Epithelial cell of alveolus of lung (primary cell): ENCODE results near the gene SULT2B1. TPM values are rescaled to one million over a fixed set of nuclear protein-coding genes. Genes with fewer than 3 reads are reported as not detected.

Experiments used
- total RNA-seq: library from RNA; depleted of rRNA; stranded (reverse); fragments of >200 nt; gene quantifications from 2 replicates; pipeline ENCODE4 v1.2.1, GENCODE V29; 2015

Gene SULT2B1
- total RNA-seq: 0.08 TPM in 1 of 2 replicates, not detected in the other

DNA sequence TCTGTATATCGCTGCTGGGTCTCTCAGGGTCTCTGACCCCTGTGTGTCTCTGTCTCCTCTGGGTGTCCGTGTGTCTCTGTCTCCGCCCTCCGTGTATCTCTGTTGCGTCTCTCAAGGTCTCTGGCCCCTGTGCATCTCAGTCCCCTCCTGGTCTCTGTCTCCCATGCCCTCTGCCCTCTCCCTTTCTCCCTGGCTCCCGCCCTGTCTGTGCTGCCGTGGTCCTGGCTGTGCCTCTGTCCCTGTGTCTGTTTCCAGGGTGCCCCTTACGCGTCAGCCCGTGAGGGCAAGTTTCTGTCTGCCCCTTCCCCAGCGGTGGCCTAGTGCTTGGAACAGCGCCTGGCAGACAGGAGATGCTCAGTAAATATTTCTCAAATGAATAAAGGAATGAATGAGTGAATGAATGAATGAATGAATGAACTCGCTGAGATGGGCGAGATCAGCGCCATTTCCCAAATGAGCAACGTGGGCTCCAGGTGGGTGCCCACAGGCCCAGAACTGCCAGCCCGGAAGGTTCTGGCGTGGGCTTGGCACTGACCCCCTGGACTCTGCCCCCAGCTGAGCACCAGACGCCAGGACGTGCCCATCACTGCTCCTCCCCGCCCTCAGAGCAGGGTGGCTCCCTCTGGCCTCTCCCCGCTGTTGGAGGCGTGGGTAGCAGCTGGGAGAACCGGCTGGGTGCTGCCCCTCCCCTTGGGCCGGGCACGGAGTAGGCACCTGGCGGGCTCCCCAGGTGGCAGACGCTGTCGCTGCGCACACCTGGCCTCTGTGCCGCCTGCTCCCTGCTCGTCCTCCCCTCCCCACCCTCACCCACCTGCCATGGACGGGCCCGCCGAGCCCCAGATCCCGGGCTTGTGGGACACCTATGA is at the start of gene SULT2B1:
SULT2B1 (plus strand) TSS at position 736 of the 866 bp plus-strand sequence; CDS start at position 817, 81 bp downstream.

DNA sequence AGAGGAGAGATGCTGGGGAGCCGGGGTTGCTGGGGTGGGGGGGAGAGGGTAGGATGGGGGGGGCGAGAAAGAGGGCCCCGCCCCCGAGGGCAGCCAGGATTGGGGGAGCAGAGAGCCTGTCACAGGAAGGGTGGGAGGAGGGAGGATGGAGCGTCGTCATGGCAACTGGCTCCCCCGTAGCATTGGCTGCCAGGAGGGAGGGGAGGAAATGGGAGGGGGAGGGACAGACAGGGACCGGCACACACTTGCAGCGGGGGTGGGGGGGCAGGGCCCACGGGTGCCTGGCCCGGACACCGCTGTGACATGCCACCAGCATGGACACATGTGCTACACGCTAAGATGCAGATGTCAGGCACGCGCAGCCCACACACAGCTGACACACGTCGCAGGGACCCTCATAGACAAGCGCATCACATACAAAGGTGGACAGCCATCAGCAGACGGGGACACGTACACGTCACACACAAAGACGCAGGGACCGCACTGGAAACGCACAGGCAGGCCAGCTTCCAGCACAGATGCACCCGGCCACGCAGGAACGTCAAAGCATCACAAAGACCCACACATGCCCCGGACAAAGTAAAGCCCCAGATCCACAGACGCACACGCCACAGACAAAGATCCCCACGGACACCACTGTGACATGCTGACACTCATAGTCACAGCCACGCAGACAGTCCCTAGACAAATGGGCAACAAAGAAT is 40.0 kb upstream of the SULT2B1 start, which contains the start of gene LMTK3:
LMTK3 (minus strand) TSS at position 36 of the 704 bp plus-strand sequence. CDS start 259 bp downstream, outside the sequence.

GRCh38 chr19:48606463-48607358 is 54.7 kb downstream of the SULT2B1 start, which contains the start of gene SPACA4:
TSS of gene SPACA4 (plus strand) at chr19:48606742. CDS start at chr19:48606979, 237 bp downstream.

GRCh38 chr19:48614436-48615230 is 62.7 kb downstream of the SULT2B1 start, which contains the start of gene FAM83E:
TSS of gene FAM83E (minus strand) at chr19:48615076. CDS start at chr19:48613372, 1,704 bp downstream.

DNA sequence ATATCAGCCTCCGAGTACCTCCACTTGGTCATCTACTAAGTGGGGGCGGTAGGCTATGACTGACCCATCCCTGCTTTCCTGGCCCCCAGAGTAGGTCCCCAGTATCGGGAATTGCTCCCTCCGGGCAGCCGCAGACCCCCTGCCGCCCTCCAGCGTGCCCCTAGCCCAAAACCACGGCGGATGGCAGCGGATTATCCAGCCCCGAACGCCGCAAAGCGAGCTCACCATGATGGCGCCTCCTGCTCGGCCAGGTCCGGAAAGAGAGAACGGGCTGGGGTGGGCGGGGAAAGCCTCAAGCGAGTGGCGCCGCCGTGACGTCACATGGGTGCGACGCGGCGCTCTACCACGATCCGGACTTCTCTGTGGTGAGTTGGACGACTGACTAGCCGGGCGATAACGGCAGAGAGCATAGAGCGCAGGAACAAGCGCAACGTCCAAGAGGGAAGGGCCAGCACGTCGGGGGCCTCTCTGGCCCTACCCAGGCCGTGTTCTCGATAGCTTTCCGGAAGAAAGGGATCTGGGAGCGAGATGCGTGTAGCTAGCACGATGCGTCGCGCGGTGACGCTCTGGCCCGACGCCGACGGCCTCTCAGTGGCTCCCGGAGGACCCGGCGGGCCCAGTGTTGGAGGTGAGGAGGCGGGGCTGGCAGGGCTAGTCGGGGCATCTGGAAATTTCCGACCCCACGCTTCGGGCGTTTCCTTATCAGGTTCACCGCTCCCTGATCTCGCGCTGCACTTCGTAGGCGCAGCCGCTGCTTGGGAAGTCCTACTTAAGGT is 67.1 kb downstream of the SULT2B1 start, which contains the start of the genes RPL18 and SPHK2:
RPL18 (minus strand) TSS at position 263 of the 776 bp plus-strand sequence; CDS start at position 228, 35 bp downstream.
SPHK2 (plus strand) TSS at position 591 of the 776 bp plus-strand sequence. CDS start 1,009 bp downstream, outside the sequence.

DNA sequence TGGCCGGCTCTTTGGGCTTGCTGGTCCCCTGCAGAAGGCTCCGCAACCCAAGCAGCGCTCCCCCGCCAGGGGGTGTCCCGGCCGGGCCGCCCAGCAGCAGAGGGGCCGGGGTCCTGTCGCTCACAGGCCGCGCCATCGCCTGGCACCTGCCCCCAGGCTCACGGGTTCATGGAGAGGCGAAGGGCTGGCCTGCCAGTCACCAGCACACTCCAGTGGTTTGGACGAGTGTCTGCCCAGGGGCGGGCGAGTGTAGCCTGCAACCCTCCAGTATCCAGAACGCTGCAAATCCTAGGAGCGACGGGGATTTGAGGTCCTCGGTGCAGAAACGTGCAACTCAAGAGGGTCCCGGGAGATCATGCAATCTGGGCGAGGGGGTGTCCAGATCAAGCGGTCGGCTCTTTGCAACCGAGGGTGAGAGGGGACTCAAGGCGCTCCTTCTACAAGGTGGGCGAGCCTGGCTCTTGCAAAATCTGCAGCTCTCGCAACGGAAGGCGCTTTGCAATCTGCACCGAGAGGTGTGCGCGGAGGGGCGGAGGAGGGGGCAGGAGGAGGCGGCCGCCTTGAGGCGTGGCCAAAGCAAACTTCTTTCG is 85.0 kb downstream of the SULT2B1 start, which contains the start of gene DBP:
DBP (minus strand) TSS at position 521 of the 590 bp plus-strand sequence; CDS start at position 136, 385 bp downstream.

GRCh38 chr19:48646001-48646721 is 94.2 kb downstream of the SULT2B1 start, which contains the start of gene CA11:
TSS of gene CA11 (minus strand) at chr19:48646187. CDS start at chr19:48645632, 555 bp downstream.

Other genes starting within 250 kb of the SULT2B1 start
- 94.1 and 196 TPM in 2 replicates for gene EMP3, start 226.6 kb upstream of the SULT2B1 start, total RNA-seq
- 2.6 and 12.5 TPM in 2 replicates for gene TMEM143, start 188.2 kb upstream of the SULT2B1 start, total RNA-seq
- gene SYNGR4, start 187.8 kb upstream of the SULT2B1 start, total RNA-seq: not detected in 2 replicates
- gene KDELR1, start 160.6 kb upstream of the SULT2B1 start, total RNA-seq: 205 and 376 TPM in 2 replicates
- gene GRIN2D, start 158.5 kb upstream of the SULT2B1 start, total RNA-seq: 1.0 and 1.3 TPM in 2 replicates
- gene GRWD1, start 106.2 kb upstream of the SULT2B1 start, total RNA-seq: 35.1 and 45.9 TPM in 2 replicates
- gene KCNJ14, start 96.6 kb upstream of the SULT2B1 start, total RNA-seq: 0.26 and 0.88 TPM in 2 replicates
- gene CYTH2, start 82.8 kb upstream of the SULT2B1 start, total RNA-seq: 24.7 and 34.3 TPM in 2 replicates
- gene LMTK3, start 40.3 kb upstream of the SULT2B1 start, total RNA-seq: 0.26 and 4.5 TPM in 2 replicates
- gene SPACA4, start 54.6 kb downstream of the SULT2B1 start, total RNA-seq: not detected in 2 replicates
- gene FAM83E, start 62.9 kb downstream of the SULT2B1 start, total RNA-seq: 0.26 TPM in 1 of 2 replicates, not detected in the other
- gene RPL18, start 67.0 kb downstream of the SULT2B1 start, total RNA-seq: 3,283 and 3,843 TPM in 2 replicates
- gene SPHK2, start 67.3 kb downstream of the SULT2B1 start, total RNA-seq: 9.2 and 12.9 TPM in 2 replicates
- 1.2 and 33.1 TPM in 2 replicates for gene DBP, start 85.2 kb downstream of the SULT2B1 start, total RNA-seq
- 1.3 and 4.6 TPM in 2 replicates for gene CA11, start 94.0 kb downstream of the SULT2B1 start, total RNA-seq
- gene NTN5, start 120.8 kb downstream of the SULT2B1 start, total RNA-seq: 0.72 TPM in 1 of 2 replicates, not detected in the other
- 0.13 TPM in 1 of 2 replicates, not detected in the other for gene FUT2, start 143.8 kb downstream of the SULT2B1 start, total RNA-seq
- 0.56 and 1.6 TPM in 2 replicates for gene MAMSTR, start 167.6 kb downstream of the SULT2B1 start, total RNA-seq
- gene RASIP1, start 188.4 kb downstream of the SULT2B1 start, total RNA-seq: 3.4 and 8.3 TPM in 2 replicates
- gene IZUMO1, start 194.7 kb downstream of the SULT2B1 start, total RNA-seq: 0.56 TPM in 1 of 2 replicates, not detected in the other
- 0.39 TPM in 1 of 2 replicates, not detected in the other for gene FUT1, start 200.5 kb downstream of the SULT2B1 start, total RNA-seq
- not detected in 2 replicates for gene FGF21, start 203.4 kb downstream of the SULT2B1 start, total RNA-seq